ENCODE measurements around the gene ZNF638.

Gene ZNF638

DNA sequence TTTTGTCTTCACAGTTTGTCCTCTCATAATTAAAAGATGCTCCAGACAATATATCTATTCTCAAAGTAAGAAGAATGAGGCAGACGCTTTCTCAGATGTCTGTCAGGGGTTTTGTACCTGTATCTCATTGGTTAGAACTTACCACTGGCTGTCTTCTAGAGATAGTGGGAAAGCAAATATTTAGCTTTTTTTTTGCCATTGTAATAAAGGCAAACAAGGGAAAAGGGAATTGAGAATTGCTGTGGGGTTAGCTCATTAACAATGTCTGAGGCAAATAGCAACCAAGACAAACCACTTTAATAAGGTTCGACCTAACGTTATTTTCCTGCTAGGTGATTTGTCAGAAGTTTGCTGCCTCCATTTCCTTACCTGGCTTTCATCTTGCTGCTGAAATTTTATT is 30.0 kb downstream of the ZNF638 start:
- no peaks in the 10 kb centered on the region for H3K9me3 ChIP-seq (ENCODE audit: low read length)
- no peak overlapping the region for H3K9ac ChIP-seq (ENCODE audit: low read length)
- H3K36me3 ChIP-seq (ENCODE audit: insufficient read depth, low read length): peaks cover 47% of the 10 kb centered on the region
- no peaks in the 10 kb centered on the region for H3K27me3 ChIP-seq (ENCODE audit: control insufficient read depth in 1 of 2, insufficient read depth in 2 of 2, low read length in 2 of 2)
- H3K4me1 ChIP-seq (ENCODE audit: insufficient read depth, low read length): no peaks in the 10 kb centered on the region
- H3K4me3 ChIP-seq (ENCODE audit: low read depth in 1 of 2, low read length in 2 of 2): no peak overlapping the region
- H3K27ac ChIP-seq (ENCODE audit: low read depth, low read length): no peak overlapping the region

DNA sequence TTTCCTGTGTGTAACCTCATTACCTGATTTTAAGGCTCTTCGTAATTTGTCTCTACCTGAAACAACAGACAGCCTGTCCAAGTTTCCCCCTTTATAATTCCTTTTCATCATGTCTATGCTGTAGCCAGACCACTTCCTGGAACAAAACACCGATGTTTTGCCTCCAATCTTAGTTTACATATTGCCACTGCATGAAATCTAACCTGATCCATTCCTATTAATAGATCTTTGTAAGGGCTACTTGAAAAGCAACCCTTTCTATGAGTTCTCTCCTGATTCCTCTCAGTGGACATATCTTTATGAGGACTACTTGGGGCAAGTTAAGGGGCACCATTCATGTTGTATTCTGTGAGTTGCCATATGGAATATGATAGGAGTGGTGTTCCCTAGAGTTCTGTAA is 30.9 kb downstream of the ZNF638 start:
- no peaks in the 10 kb centered on the region for H3K27me3 ChIP-seq (ENCODE audit: control insufficient read depth in 1 of 2, insufficient read depth in 2 of 2, low read length in 2 of 2)
- H3K4me3 ChIP-seq (ENCODE audit: low read depth in 1 of 2, low read length in 2 of 2): no peak overlapping the region
- H3K4me1 ChIP-seq (ENCODE audit: insufficient read depth, low read length): no peaks in the 10 kb centered on the region
- peaks cover 44% of the 10 kb centered on the region for H3K36me3 ChIP-seq (ENCODE audit: insufficient read depth, low read length)
- no peaks in the 10 kb centered on the region for H3K9me3 ChIP-seq (ENCODE audit: low read length)
- H3K9ac ChIP-seq (ENCODE audit: low read length): no peak overlapping the region
- H3K27ac ChIP-seq (ENCODE audit: low read depth, low read length): no peak overlapping the region

DNA sequence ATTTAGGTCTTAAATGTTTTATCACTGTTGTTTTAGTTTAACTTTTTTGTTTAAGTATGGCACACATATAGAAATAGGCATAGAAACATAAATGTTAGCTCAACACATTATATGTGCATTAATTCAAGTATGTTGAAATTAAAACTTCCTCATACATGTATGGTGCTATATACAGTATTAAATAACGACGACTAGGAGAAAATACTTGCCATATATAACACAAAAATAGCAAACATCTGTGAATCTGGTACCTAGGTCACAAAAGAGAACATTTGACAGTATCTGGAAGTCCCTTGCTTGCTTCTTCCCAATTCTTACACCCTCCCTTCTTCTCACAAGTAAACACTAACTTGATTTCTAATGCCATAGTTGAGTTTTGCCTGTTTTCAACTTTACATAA is 38.4 kb downstream of the ZNF638 start:
- Histone ChIP-seq H3K9me3 (ENCODE audit: low read length) (no peaks in the 10 kb centered on the region), H3K4me1 (ENCODE audit: insufficient read depth, low read length) (no peaks in the 10 kb centered on the region), H3K36me3 (ENCODE audit: insufficient read depth, low read length) (peaks cover 37% of the 10 kb centered on the region), H3K9ac (ENCODE audit: low read length) (no peak overlapping the region), H3K27ac (ENCODE audit: low read depth, low read length) (no peak overlapping the region), H3K27me3 (ENCODE audit: control insufficient read depth in 1 of 2, insufficient read depth in 2 of 2, low read length in 2 of 2) (no peaks in the 10 kb centered on the region), H3K4me3 (ENCODE audit: low read depth in 1 of 2, low read length in 2 of 2) (no peak overlapping the region)

DNA sequence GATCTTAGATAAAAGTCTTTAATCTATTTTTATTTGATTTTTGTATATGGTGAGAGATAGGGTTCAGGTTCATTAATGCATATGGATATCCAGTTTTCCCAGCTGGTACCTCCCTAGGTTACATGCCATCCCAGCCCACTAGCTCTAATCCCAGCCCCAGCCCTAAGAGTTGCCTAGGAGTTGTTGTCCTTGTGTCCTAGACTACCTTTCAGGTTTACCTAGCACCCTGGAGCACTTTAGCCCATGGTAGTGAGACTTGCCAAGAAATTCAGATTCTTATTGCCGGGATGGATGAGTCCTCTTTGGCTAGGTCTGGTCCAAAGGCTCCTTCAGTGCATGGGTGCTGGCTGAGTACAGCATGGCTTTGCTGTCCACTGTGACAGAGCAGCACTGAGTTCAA is 40.5 kb downstream of the ZNF638 start:
- Histone ChIP-seq H3K4me1 (ENCODE audit: insufficient read depth, low read length) (no peaks in the 10 kb centered on the region), H3K27me3 (ENCODE audit: control insufficient read depth in 1 of 2, insufficient read depth in 2 of 2, low read length in 2 of 2) (no peaks in the 10 kb centered on the region), H3K9me3 (ENCODE audit: low read length) (no peaks in the 10 kb centered on the region), H3K4me3 (ENCODE audit: low read depth in 1 of 2, low read length in 2 of 2) (no peak overlapping the region), H3K9ac (ENCODE audit: low read length) (no peak overlapping the region), H3K36me3 (ENCODE audit: insufficient read depth, low read length) (peaks cover 46% of the 10 kb centered on the region), H3K27ac (ENCODE audit: low read depth, low read length) (no peak overlapping the region)

DNA sequence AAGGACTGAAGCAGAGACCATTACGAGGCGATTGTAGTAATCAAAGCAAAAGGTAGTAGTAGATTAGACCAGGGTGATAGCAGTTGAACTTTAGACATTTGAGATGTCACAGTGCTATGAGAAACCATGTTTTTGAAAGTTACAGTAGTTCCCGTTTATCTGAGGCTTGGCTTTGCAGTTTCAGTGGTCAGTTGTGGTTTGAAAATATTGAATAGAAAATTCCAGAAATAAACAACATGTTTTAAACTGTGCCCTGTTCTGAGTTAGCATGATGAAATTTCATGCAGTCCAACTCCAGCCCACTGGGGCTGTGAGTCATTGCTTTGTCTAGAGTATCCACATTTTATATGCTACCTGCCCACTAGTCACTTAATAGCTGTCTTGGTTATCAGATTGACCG is 47.5 kb downstream of the ZNF638 start:
- H3K9ac ChIP-seq (ENCODE audit: low read length): no peak overlapping the region
- peaks cover 38% of the 10 kb centered on the region for H3K36me3 ChIP-seq (ENCODE audit: insufficient read depth, low read length)
- H3K4me1 ChIP-seq (ENCODE audit: insufficient read depth, low read length): no peaks in the 10 kb centered on the region
- no peak overlapping the region for H3K4me3 ChIP-seq (ENCODE audit: low read depth in 1 of 2, low read length in 2 of 2)
- H3K27me3 ChIP-seq (ENCODE audit: control insufficient read depth in 1 of 2, insufficient read depth in 2 of 2, low read length in 2 of 2): no peaks in the 10 kb centered on the region
- H3K27ac ChIP-seq (ENCODE audit: low read depth, low read length): no peak overlapping the region
- no peaks in the 10 kb centered on the region for H3K9me3 ChIP-seq (ENCODE audit: low read length)

DNA sequence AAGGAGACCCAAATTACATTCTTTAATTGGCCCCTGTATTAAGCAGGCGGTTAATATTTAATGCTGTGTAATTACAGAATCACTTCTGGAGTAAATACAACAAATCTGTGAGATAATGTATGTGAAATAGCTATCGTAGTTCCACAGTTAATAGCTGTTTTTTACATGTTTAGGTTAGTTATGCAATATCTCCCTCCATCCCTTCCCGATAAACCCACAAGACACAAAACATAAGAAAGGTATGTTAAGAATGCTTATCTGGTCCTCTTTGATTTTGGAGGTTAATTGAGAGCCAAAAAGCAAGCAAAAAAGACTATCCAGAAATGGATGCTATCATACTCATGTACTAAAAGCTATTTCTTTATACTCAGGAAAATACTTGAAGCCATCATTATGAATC is 49.1 kb downstream of the ZNF638 start:
- peaks cover 34% of the 10 kb centered on the region for H3K36me3 ChIP-seq (ENCODE audit: insufficient read depth, low read length)
- no peaks in the 10 kb centered on the region for H3K27me3 ChIP-seq (ENCODE audit: control insufficient read depth in 1 of 2, insufficient read depth in 2 of 2, low read length in 2 of 2)
- H3K4me1 ChIP-seq (ENCODE audit: insufficient read depth, low read length): peaks cover 8% of the 10 kb centered on the region

DNA sequence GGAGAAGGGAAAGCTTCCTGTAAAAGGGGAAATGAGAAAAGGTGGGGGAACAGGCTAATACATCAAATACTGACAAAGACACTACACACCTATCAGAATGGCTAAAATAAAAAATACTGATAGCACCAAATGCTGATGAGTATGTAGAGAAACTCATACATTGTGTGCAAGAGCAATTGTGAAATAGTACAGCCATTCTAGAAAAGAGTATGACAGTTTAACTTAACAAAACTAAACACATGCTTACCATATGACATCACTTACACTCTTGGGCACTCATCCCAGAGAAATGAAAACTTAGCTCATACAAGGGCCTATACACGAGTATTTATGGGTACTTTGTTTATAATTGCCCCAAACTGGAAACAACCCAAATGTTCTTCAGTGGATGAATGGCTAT is 53.4 kb downstream of the ZNF638 start:
- H3K27me3 ChIP-seq (ENCODE audit: control insufficient read depth in 1 of 2, insufficient read depth in 2 of 2, low read length in 2 of 2): no peaks in the 10 kb centered on the region
- peaks cover 8% of the 10 kb centered on the region for H3K4me1 ChIP-seq (ENCODE audit: insufficient read depth, low read length)
- H3K36me3 ChIP-seq (ENCODE audit: insufficient read depth, low read length): peaks cover 46% of the 10 kb centered on the region
- peak overlapping the region; percentile 34 for H3K27ac ChIP-seq (ENCODE audit: low read depth, low read length)
- H3K4me3 ChIP-seq (ENCODE audit: low read depth in 1 of 2, low read length in 2 of 2): no peak overlapping the region
- no peaks in the 10 kb centered on the region for H3K9me3 ChIP-seq (ENCODE audit: low read length)
- H3K9ac ChIP-seq (ENCODE audit: low read length): no peak overlapping the region

More for the DNA sequence above, 49.1 kb downstream of the ZNF638 start:
- Histone ChIP-seq H3K27ac (ENCODE audit: low read depth, low read length) (no peak overlapping the region), H3K9me3 (ENCODE audit: low read length) (no peaks in the 10 kb centered on the region), H3K9ac (ENCODE audit: low read length) (no peak overlapping the region), H3K4me3 (ENCODE audit: low read depth in 1 of 2, low read length in 2 of 2) (no peak overlapping the region)

DNA sequence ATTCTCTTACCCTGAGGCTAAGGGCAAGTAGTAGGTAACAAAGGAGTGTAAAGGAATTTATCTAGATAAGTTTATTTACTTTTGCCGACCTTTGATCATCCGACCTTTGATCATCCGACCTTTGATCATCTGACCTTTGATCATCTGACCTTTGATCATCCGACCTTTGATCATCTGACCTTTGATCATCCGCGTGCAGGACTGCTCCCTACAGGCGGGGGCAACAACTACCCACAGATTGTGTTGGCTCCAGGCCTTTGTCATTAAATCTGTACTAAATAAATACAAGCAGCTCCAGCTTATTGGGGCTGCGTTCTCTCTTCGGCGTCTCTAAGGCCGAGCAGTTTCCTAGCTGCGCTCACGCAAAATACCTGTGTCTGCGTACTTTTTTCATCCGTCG is 56.6 kb downstream of the ZNF638 start:
- no peak overlapping the region for H3K9ac ChIP-seq (ENCODE audit: low read length)
- no peak overlapping the region for H3K4me3 ChIP-seq (ENCODE audit: low read depth in 1 of 2, low read length in 2 of 2)
- peaks cover 32% of the 10 kb centered on the region for H3K36me3 ChIP-seq (ENCODE audit: insufficient read depth, low read length)
- peaks cover 8% of the 10 kb centered on the region for H3K4me1 ChIP-seq (ENCODE audit: insufficient read depth, low read length)
- no peaks in the 10 kb centered on the region for H3K9me3 ChIP-seq (ENCODE audit: low read length)
- H3K27me3 ChIP-seq (ENCODE audit: control insufficient read depth in 1 of 2, insufficient read depth in 2 of 2, low read length in 2 of 2): no peaks in the 10 kb centered on the region
- H3K27ac ChIP-seq (ENCODE audit: low read depth, low read length): no peak overlapping the region

DNA sequence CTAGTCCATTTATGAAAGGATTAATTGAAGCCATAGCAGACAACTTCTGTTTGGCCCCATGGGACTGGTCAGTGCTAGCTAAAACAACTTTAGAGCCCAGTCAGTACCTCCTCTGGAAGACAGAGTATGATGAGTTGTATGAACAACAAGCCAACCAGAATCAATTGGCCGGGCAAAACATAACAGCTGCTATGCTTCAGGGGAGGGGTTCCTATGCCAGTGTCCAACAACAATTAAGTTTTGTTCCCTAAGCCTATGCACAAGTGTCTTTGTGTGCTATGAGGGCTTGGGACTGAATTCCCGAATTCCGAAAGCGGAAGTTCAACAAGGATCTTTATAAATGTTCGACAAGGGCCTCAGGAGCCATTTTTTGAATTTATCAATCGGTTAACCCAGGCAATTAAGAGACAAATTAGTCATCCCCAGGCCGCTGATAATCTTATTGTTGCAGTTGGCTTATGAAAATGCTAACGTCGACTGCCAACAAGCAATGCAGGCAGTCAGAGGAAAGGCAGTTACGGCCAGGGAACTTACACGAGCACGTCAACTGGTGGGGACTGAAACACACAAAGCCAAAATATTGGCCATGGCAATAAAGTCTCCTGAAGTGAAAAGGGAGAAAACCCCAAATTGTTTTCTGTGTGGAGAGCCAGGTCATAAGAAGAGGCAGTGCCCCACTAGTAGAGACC is 57.9 kb downstream of the ZNF638 start:
- no peaks in the 10 kb centered on the region for H3K27me3 ChIP-seq (ENCODE audit: control insufficient read depth in 1 of 2, insufficient read depth in 2 of 2, low read length in 2 of 2)
- no peaks in the 10 kb centered on the region for H3K9me3 ChIP-seq (ENCODE audit: low read length)
- peaks cover 8% of the 10 kb centered on the region for H3K4me1 ChIP-seq (ENCODE audit: insufficient read depth, low read length)
- no peak overlapping the region for H3K27ac ChIP-seq (ENCODE audit: low read depth, low read length)
- H3K9ac ChIP-seq (ENCODE audit: low read length): no peak overlapping the region
- H3K36me3 ChIP-seq (ENCODE audit: insufficient read depth, low read length): peaks cover 37% of the 10 kb centered on the region
- no peak overlapping the region for H3K4me3 ChIP-seq (ENCODE audit: low read depth in 1 of 2, low read length in 2 of 2)

DNA sequence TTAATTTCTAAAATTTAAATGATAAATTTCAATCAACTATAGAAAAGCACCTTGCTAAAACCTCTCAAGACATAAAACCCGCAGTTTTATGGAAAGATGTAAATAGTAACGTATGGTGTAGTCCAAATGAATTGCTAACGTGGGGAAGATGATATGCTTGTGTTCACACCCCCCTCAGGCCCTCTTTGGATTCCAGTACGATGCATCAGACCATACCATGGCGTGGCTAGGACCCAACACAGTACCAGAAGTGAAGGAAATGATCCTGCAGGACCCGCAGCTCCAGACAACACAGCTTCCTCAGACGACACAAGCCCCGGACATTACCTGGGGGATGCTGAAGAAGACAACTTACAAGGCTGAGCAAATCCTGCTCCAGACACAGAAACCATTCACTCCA is 61.6 kb downstream of the ZNF638 start:
- peaks cover 54% of the 10 kb centered on the region for H3K36me3 ChIP-seq (ENCODE audit: insufficient read depth, low read length)
- H3K4me1 ChIP-seq (ENCODE audit: insufficient read depth, low read length): no peaks in the 10 kb centered on the region
- no peak overlapping the region for H3K9ac ChIP-seq (ENCODE audit: low read length)
- H3K27ac ChIP-seq (ENCODE audit: low read depth, low read length): no peak overlapping the region
- no peak overlapping the region for H3K4me3 ChIP-seq (ENCODE audit: low read depth in 1 of 2, low read length in 2 of 2)
- H3K27me3 ChIP-seq (ENCODE audit: control insufficient read depth in 1 of 2, insufficient read depth in 2 of 2, low read length in 2 of 2): no peaks in the 10 kb centered on the region
- H3K9me3 ChIP-seq (ENCODE audit: low read length): no peaks in the 10 kb centered on the region

DNA sequence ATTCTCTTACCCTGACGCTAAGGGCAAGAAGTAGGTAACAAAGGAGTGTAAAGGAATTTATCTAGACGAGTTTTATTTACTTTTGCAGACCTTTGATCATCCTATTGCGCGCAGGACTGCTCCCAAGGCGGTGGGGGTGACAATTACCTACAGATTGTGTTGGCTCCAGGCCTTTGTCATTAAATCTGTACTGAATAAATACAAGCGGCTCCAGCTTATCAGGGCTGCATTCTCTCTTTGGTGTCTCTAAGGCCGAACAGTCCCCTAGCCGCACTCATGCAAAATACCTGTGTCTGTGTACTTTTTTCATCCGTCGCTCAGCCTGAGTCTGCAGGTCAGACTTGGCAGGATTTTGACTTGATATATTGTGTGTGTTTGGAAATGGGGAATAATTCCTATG is 63.9 kb downstream of the ZNF638 start:
- Histone ChIP-seq H3K27me3 (ENCODE audit: control insufficient read depth in 1 of 2, insufficient read depth in 2 of 2, low read length in 2 of 2) (no peaks in the 10 kb centered on the region), H3K4me1 (ENCODE audit: insufficient read depth, low read length) (no peaks in the 10 kb centered on the region), H3K9ac (ENCODE audit: low read length) (no peak overlapping the region), H3K27ac (ENCODE audit: low read depth, low read length) (no peak overlapping the region), H3K4me3 (ENCODE audit: low read depth in 1 of 2, low read length in 2 of 2) (no peak overlapping the region), H3K9me3 (ENCODE audit: low read length) (no peaks in the 10 kb centered on the region), H3K36me3 (ENCODE audit: insufficient read depth, low read length) (peaks cover 55% of the 10 kb centered on the region)

DNA sequence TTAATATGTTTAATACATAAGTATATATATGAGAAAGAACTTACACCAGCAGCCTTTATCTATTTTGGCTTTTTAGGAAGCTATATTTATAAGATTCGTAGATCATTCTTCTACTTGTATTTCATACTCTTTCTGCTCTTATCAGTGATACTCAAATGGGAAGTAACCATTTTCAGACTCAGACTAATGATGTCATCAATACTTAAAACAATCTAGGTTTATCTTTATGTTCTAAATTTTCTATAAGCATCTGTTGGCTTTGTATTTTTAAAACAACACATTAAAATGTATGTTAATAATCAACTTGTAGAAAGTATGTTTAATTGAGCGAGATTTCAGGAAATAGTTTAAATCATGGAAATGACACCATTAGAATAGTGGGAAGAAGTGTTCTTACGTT is 70.8 kb downstream of the ZNF638 start:
- H3K9ac ChIP-seq (ENCODE audit: low read length): no peak overlapping the region
- H3K36me3 ChIP-seq (ENCODE audit: insufficient read depth, low read length): peaks cover 51% of the 10 kb centered on the region
- H3K9me3 ChIP-seq (ENCODE audit: low read length): no peaks in the 10 kb centered on the region
- H3K27me3 ChIP-seq (ENCODE audit: control insufficient read depth in 1 of 2, insufficient read depth in 2 of 2, low read length in 2 of 2): no peaks in the 10 kb centered on the region
- H3K4me1 ChIP-seq (ENCODE audit: insufficient read depth, low read length): no peaks in the 10 kb centered on the region
- no peak overlapping the region for H3K4me3 ChIP-seq (ENCODE audit: low read depth in 1 of 2, low read length in 2 of 2)
- H3K27ac ChIP-seq (ENCODE audit: low read depth, low read length): no peak overlapping the region

Data from muscle layer of colon (tissue), 2 donors.